Measurements from ENCODE around the gene PCAT6. TPM values are rescaled to one million over a fixed set of nuclear protein-coding genes. Genes with fewer than 3 reads are reported as not detected.
"Not testable (repeated sequence)": the region's sequence is repeated elsewhere in the genome, so short reads cannot be mapped to it uniquely, and the experiment has no call there.

PCAT6 gene
- total RNA-seq, 1 donor from 2014 or later: 0.51 TPM

GRCh38 chr1:202807926-202808757 lies 2.6 kb upstream of the PCAT6 start, which contains the start of gene KDM5B:
Gene KDM5B, minus strand, starts transcription at chr1:202808421. Its CDS starts 116 bp downstream, at chr1:202808305.
- peak; percentile 75 for DNase-seq

DNA sequence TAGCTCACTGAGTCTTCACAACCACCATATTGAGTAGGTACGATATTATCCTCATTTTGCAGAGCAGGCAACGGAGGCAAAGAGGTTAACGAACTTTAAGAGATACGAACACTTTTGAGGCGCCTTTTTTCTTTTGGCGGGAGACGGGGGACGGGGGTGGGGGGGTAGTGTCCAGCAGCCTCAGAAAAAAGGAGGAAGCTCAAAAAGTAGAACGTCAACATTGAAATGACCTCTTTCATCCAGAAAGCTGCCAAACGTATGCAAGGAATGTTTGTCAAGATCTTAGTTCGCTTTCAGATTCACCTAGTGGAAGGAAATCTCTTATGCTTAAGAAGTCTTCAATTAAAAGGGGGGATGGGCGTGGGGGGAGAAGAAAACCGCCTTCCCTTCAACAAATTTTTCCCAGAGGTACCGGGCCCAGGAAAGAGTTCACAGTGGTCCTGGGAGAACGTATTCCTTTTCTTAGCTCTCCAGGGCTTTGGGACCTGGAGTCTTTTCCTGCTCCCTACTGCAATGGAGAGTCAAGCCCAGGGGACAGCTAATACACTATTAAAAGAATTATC lies 1.1 kb upstream of the PCAT6 start:
- DNase-seq: no peak

- no peak for DNase-seq
Observed at GRCh38 chr1:202810193-202810614, 550 bp upstream of the PCAT6 start.

DNA sequence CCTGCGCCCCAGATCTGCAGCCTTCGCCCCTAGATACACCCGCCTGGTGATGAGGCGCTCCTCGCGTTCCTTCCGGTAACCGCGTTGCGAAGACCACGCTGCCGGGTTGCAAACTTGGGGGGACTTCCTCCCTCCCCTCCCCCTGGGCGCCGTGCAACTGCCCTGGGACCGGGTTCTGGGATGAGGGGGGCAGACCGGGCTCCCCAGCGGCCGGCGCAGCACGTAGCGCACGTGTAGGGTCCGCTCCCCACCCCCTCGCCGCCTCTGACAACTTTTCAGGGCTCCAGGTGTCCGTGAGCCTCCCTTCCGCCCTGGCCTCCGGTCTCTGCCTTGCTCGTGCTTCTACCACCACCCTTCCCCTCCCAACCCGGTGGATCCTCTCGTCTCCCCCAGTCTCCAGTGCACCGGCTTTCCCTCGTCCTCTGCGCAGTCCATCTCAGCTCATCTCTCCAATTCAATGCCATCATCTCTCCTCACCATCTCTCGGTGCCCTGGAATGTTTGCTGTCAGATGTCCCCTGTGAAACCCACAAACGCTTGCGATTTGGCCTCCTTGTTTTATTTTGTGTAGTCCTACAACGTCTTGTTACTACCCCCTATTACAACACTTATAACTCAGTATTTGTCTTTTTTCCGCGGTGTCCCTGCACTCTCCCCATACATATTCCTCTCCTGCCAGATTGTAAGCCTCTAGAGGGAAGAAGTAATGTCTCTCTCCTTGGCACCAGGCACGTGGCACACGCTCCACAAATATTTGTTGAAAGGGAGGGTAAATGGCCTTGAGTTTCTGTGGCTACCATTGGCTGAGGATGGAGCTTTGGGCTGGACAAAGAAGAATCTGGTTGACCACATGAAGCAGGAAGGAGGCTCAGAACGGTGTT lies 782 bp downstream of the PCAT6 start:
- peak; percentile 19 for DNase-seq

- DNase-seq: no peak
Observed at GRCh38 chr1:202812176-202813026, 1.6 kb downstream of the PCAT6 start.

- no peak for DNase-seq
Observed at GRCh38 chr1:202815120-202815519, 4.4 kb downstream of the PCAT6 start.

GRCh38 chr1:202818819-202819218 lies 8.1 kb downstream of the PCAT6 start:
- DNase-seq: no peak

GRCh38 chr1:202821467-202821866 lies 10.7 kb downstream of the PCAT6 start:
- DNase-seq: no peak

- DNase-seq: no peak
Observed at GRCh38 chr1:202825748-202826147, 15.0 kb downstream of the PCAT6 start.

- not testable (repeated sequence) for DNase-seq
Observed at GRCh38 chr1:202829223-202829622, 18.5 kb downstream of the PCAT6 start.

GRCh38 chr1:202831906-202832305 lies 21.2 kb downstream of the PCAT6 start:
- no peak for DNase-seq

DNA sequence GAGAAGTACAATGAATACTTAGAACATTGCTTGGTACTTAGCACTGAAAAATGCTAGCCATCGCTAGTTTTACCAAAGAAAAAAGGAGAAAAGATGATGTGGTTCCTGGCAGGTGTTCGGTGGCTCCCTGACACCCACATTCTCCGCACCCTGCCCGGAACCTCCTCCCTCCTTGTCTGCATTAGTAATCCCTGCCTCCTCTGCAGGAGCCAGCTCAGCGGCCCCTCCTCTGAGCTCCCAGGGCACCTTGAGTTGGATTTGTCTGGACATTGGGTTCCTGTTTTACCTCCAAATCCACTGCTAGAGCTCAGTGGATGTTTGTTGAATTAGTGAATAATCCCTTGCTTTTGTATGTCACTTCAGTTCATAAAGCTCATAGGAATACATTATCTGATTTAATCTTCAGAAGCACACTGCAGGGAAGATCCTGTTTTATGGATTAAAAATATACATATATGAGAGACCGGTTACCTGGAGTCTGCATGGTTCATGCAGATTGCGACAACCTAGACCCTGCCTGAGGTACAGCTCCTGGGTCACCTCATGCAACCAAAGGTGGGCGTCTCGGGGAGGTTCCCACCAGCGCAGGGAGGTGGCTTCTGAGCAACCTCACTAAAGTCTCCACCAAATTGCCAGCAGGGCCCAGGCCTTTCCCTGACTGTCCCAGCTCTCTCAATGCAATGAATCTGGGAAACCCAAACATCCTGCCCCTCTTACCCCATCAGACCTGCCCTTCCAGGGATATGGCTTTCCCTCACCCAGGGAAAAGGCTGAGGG lies 24.2 kb downstream of the PCAT6 start:
- no peak for DNase-seq

DNA sequence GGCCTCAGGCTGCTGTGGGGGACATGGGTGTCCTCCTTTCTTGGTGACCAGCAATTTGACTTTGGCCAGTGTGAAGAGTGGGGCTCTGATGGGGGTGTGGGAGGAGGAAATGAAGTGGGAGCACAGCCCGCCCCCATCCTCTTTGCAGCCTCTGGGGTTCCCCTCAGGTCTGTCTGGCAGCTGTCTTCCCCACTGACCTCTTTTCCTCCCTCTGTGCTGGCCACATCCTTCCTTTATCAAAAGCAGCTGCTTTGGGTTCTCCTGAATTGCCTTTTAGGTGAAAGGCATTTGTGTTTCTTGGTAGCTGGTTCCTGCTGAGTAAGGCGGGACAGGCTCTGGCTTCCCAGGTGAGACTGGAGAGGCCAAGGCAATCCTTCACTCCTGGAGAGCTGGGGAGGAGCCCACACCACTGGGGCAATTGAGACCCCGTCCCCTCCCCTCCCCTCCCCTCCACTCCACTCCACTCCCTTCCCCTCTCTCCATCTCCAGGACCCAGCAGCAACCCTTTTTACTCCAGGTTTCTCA lies 24.9 kb downstream of the PCAT6 start:
- DNase-seq: no peak

GRCh38 chr1:202836623-202837403 lies 26.1 kb downstream of the PCAT6 start:
- DNase-seq: no peak

DNA sequence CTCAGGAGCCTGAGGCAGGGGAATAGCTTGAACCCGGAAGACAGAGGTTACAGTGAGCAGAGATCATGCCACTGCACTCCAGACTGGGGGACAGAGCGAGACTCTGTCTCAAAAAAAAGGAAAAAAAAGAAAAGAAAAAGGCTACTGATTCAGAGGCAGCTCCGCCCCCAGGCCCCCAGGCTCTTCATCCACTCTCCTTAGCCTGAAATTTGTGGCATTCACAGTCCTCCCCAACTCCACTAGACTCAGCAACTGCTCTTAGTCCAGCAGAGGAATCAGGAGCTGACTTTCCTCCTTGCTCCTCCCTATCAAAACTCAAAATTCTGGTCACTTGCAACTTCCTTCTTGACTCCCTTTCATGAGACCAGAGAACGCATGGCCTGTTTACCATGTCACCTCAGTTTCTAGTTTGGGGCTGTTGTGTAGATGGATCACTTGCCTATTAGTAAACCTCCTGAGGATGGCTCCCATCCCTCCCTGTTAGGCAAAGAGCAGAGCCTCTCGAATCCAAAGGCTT lies 27.1 kb downstream of the PCAT6 start:
- DNase-seq: no peak

- DNase-seq: no peak
Observed at GRCh38 chr1:202843081-202843480, 32.3 kb downstream of the PCAT6 start.

DNA sequence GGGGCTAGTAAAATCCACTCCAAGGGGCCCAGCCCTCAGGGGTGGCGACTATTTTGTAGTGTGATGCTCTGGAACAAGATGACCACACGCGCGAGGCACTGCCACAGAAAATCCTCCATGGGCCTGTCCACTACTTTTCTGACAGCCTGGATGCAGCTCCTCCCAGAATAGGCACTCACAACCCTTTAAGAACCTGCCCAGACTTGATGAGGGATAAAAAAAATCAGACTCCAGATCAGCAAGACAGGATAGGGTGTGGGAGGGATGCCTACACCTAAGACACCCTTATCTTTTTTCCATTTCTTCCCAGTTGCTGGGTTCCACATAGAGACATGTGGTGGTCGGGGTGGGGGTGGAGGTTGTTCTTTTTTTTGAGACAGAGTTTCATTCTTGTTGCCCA lies 33.5 kb downstream of the PCAT6 start:
- no peak for DNase-seq

DNA sequence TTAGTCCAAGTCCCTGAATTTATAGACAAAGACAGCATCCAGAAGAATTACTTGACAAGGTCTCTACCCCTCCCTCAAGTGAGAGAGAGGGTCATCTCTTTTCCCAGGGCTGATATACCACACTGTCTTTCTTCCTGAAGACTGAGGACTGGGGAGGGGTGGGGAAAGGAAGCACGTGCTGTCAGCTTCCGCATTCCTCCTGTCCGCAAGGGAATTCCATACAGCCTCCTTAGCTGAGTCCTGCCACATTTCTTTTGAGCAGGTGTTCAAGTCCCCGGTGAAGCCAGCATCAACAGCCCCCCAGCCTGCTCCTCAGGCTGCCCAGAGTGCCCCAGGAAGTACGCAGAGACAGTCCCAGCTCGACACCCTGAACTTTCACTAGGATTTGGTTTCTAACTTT lies 34.2 kb downstream of the PCAT6 start:
- DNase-seq: peak; percentile 26

- no peak for DNase-seq
Observed at GRCh38 chr1:202848191-202848542, 37.4 kb downstream of the PCAT6 start.
